Tibial artery (tissue), 4 donors: ENCODE measurements around the gene OR5AS1.
"Not testable (repeated sequence)": the region's sequence is repeated elsewhere in the genome, so short reads cannot be mapped to it uniquely, and the experiment has no call there.

Experiments
- DNase-seq, 2 donors: peaks; one replicate each; pipeline ENCODE4 v3.0.0-alpha.2; 2019
- H3K27ac ChIP-seq, 2 donors: fragments of 200-600 bp; sonication (generic) in 1 of 2; 1 replicate in 1 of 2; 2 replicates in 1 of 2; pipeline ENCODE4 v1.5.1; 2018 to 2019; ENCODE audit warnings: mild to moderate bottlenecking in 1 of 2
- H3K27me3 ChIP-seq, 2 donors: fragments of 200-600 bp; sonication (generic) in 1 of 2; one replicate each; pipeline versions ENCODE4 v1.5.1 to v1.6.0; 2016 to 2019
- H3K36me3 ChIP-seq, 3 donors: fragments of 200-600 bp; sonication (generic) in 2 of 3; one replicate each; pipeline ENCODE4 v1.5.1; 2016 to 2019; ENCODE audit warnings: mild to moderate bottlenecking in 2 of 3
- H3K4me1 ChIP-seq, 4 donors: fragments of 200-600 bp; sonication (generic) in 2 of 4; 1 replicate in 3 of 4; 2 replicates in 1 of 4; pipeline ENCODE4 v1.5.1; 2016 to 2019
- H3K4me3 ChIP-seq, 2 donors: fragments of 200-600 bp; sonication (generic) in 1 of 2; 1 replicate in 1 of 2; 2 replicates in 1 of 2; pipeline ENCODE4 v1.5.1; 2018 to 2019; ENCODE audit warnings: mild to moderate bottlenecking in 2 of 2
- H3K9me3 ChIP-seq, 3 donors: fragments of 200-600 bp; sonication (generic) in 1 of 3; one replicate each; pipeline ENCODE4 v1.5.1; 2016 to 2019
- CTCF ChIP-seq, 2 experiments: fragments of 200-600 bp in 1 of 2; fragments of 450-650 bp in 1 of 2; IDR thresholded peaks; one replicate each; pipeline ENCODE4 v1.5.1; 2017 to 2019; ENCODE audit warnings: antibody characterized with exemption in 2 of 2, mild to moderate bottlenecking in 1 of 2, moderate library complexity in 1 of 2
- intact Hi-C: fragments of 100-400 bp; cut with DNase I; formaldehyde crosslinking; loops from one replicate; pipeline ENCODE4 v1.15.0; 2023; ENCODE audit warnings: low total_unique reads

OR5AS1 gene

GRCh38 chr11:56049487-56049886 is 22.0 kb downstream of the OR5AS1 start:
- Histone ChIP-seq H3K4me3 (no peak overlapping the region), H3K36me3 (no peaks in the 10 kb centered on the region), H3K9me3 (no peaks in the 10 kb centered on the region), H3K27me3 (no peaks in the 10 kb centered on the region), H3K27ac (no peak overlapping the region), H3K4me1 (no peaks in the 10 kb centered on the region)
- no peak for DNase-seq
- no peak for TF ChIP-seq CTCF (IDR thresholded peaks at IDR 0.05)
- intact Hi-C loops: no loop called here

GRCh38 chr11:56056366-56056765 is 28.9 kb downstream of the OR5AS1 start:
- intact Hi-C loops, H3K4me3 ChIP-seq, DNase-seq, H3K27ac ChIP-seq, H3K4me1 ChIP-seq, H3K36me3 ChIP-seq, H3K9me3 ChIP-seq, H3K27me3 ChIP-seq: not testable (repeated sequence)

GRCh38 chr11:56057661-56058237 is 30.3 kb downstream of the OR5AS1 start:
- H3K27ac ChIP-seq, intact Hi-C loops, H3K4me3 ChIP-seq, H3K27me3 ChIP-seq, H3K9me3 ChIP-seq, H3K36me3 ChIP-seq, DNase-seq, H3K4me1 ChIP-seq: not testable (repeated sequence)

GRCh38 chr11:56058260-56058780 is 30.9 kb downstream of the OR5AS1 start:
- H3K4me3 ChIP-seq, H3K4me1 ChIP-seq, H3K36me3 ChIP-seq, H3K27me3 ChIP-seq, H3K27ac ChIP-seq, intact Hi-C loops, H3K9me3 ChIP-seq, DNase-seq: not testable (repeated sequence)

- Histone ChIP-seq H3K4me3 (no peak overlapping the region), H3K36me3 (no peaks in the 10 kb centered on the region), H3K4me1 (no peaks in the 10 kb centered on the region), H3K27ac (no peak overlapping the region), H3K27me3 (no peaks in the 10 kb centered on the region), H3K9me3 (no peaks in the 10 kb centered on the region)
- TF ChIP-seq CTCF (IDR thresholded peaks at IDR 0.05): no peak
- DNase-seq: no peak
- intact Hi-C loops: no loop called here
Observed at GRCh38 chr11:56066980-56067379, 39.5 kb downstream of the OR5AS1 start.
